Parathyroid adenoma (tissue), 2 donors: Measurements from ENCODE around the gene CUL2.

Experiments
- H2AFZ ChIP-seq: fragments of 300-600 bp; sonication (generic); one replicate; pipeline ENCODE4 v1.7.0; 2017; ENCODE audit warnings: antibody characterized with exemption, mild to moderate bottlenecking
- H3K27ac ChIP-seq: fragments of 300-600 bp; sonication (generic); one replicate; pipeline ENCODE4 v1.7.0; 2017
- H3K27me3 ChIP-seq: fragments of 300-600 bp; sonication (generic); one replicate; pipeline ENCODE4 v1.7.0; 2017; ENCODE audit warnings: low read length; ENCODE audit not compliant: control insufficient read depth, insufficient read depth
- H3K36me3 ChIP-seq: fragments of 300-600 bp; sonication (generic); one replicate; pipeline ENCODE4 v1.7.0; 2017; ENCODE audit warnings: low read length; ENCODE audit not compliant: control insufficient read depth, insufficient read depth
- H3K4me1 ChIP-seq: fragments of 300-600 bp; sonication (generic); one replicate; pipeline ENCODE4 v1.7.0; 2017; ENCODE audit warnings: control low read depth
- H3K4me2 ChIP-seq: fragments of 300-600 bp; sonication (generic); one replicate; pipeline ENCODE4 v1.7.0; 2017; ENCODE audit warnings: low read length
- H3K4me3 ChIP-seq: fragments of 300-600 bp; sonication (generic); one replicate; pipeline ENCODE4 v1.7.0; 2017; ENCODE audit warnings: low read depth, low read length
- H3K79me2 ChIP-seq: fragments of 300-600 bp; sonication (generic); one replicate; pipeline ENCODE4 v1.7.0; 2017; ENCODE audit warnings: control low read depth
- H3K9ac ChIP-seq: fragments of 300-600 bp; sonication (generic); one replicate; pipeline ENCODE4 v1.7.0; 2017; ENCODE audit warnings: mild to moderate bottlenecking
- H3K9me3 ChIP-seq: fragments of 300-600 bp; sonication (generic); one replicate; pipeline ENCODE4 v1.7.0; 2017; ENCODE audit warnings: low read length; ENCODE audit not compliant: control insufficient read depth
- TF ChIP-seq, protein P1 (sequence below): fragments of 300-600 bp; sonication (generic); IDR thresholded peaks from one replicate; pipeline ENCODE4 v1.7.0; 2017; ENCODE audit warnings: antibody characterized with exemption, mild to moderate bottlenecking
- donor health status: primary hyperparathyroidism.

Gene CUL2

DNA sequence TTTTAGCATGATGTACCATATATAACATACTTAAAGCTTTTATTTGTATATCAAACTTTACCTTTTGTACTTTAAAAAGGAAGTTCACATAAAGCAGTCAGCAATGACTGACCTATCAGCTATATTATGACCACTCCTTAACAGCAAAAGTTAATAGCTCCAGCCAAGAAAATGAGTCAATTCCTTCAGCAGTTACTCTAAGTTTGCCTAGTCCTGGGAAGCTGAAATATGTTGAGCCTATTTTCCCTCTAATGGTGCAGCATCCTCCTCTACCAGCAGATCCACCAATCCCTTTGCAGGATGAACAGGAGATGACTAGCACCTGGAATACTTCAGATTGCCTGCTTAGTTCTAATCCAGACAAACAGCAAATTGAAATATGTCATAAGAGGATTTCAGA is 64.2 kb downstream of the CUL2 start:
- H3K36me3 ChIP-seq: no peaks in the 10 kb centered on the region
- TF ChIP-seq, protein P1, sequence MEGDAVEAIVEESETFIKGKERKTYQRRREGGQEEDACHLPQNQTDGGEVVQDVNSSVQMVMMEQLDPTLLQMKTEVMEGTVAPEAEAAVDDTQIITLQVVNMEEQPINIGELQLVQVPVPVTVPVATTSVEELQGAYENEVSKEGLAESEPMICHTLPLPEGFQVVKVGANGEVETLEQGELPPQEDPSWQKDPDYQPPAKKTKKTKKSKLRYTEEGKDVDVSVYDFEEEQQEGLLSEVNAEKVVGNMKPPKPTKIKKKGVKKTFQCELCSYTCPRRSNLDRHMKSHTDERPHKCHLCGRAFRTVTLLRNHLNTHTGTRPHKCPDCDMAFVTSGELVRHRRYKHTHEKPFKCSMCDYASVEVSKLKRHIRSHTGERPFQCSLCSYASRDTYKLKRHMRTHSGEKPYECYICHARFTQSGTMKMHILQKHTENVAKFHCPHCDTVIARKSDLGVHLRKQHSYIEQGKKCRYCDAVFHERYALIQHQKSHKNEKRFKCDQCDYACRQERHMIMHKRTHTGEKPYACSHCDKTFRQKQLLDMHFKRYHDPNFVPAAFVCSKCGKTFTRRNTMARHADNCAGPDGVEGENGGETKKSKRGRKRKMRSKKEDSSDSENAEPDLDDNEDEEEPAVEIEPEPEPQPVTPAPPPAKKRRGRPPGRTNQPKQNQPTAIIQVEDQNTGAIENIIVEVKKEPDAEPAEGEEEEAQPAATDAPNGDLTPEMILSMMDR: no peak

DNA sequence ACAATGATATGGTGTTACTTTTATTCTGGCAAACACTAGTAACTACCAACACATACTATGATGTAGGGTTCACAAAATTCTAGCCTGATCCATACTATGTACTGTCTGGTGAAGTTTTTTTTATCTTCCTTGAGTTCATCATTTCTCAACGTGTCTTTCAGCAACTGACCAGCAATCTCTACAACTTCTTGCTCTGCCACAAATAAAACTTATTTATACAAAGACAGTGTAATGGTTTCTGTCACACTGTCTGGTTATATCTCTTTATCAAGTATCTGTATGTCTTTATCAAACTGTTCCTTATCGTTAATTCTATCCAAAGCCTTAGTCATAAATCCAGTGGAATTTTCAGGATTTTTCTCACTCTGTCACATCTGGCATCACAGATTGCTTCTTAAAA is 69.7 kb downstream of the CUL2 start:
- Histone ChIP-seq H3K4me2 (no peak overlapping the region), H3K4me3 (no peak overlapping the region), H2AFZ (no peak overlapping the region), H3K79me2 (no peaks in the 10 kb centered on the region), H3K4me1 (no peaks in the 10 kb centered on the region), H3K9me3 (no peaks in the 10 kb centered on the region), H3K27me3 (no peaks in the 10 kb centered on the region), H3K9ac (no peak overlapping the region), H3K27ac (no peak overlapping the region), H3K36me3 (no peaks in the 10 kb centered on the region)
- TF ChIP-seq, protein P1: no peak

More for the DNA sequence above, 64.2 kb downstream of the CUL2 start:
- Histone ChIP-seq H3K27ac (no peak overlapping the region), H3K4me3 (no peak overlapping the region), H3K9me3 (no peaks in the 10 kb centered on the region), H2AFZ (no peak overlapping the region), H3K4me1 (no peaks in the 10 kb centered on the region), H3K79me2 (no peaks in the 10 kb centered on the region), H3K4me2 (no peak overlapping the region), H3K27me3 (no peaks in the 10 kb centered on the region), H3K9ac (no peak overlapping the region)

DNA sequence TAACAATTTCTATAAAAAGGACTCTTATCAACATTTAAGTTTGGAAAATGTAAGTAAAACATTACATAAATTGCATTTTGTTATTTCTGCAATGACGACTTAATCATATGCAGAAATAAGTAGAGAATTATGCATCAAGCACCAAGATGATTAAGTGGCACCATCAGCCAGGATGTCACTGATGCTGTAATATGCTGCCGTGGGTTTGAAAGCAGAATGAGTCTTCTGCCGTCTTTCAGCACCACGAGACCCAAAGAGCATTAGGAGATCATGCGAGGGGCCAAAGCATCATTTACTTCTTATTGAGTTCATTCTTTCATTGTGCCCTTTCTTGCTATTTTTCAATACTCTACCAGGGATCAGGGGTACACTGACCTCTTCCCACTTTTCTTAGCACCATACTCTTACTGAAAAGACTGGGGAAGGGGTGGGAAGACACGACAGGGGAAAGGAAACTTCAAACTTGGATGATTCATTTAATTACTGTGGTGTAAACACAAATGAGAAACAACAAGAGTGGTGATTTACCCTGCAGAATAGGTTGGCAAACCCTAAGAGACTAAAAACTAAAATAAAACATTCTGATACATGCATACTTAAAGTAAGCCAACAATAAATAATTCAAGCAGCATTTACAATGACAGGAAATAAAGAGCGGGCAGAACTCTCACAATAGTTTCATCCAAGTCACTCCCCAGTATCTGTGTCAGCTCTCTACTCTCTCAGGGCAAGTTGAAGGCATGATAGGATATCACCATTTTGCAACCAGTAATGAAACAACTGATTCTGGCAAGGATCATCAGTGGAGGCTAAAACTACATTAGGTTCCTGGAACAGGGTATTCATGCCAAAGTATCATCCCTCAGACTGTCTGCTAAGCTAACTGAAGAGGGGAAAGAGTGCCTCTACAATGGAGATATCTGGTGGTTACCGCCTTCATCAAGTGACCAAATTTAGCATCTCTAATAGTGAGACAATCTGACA is 70.8 kb downstream of the CUL2 start:
- H3K4me1 ChIP-seq: no peaks in the 10 kb centered on the region
- no peaks in the 10 kb centered on the region for H3K36me3 ChIP-seq
- TF ChIP-seq, protein P1: no peak
- H3K4me3 ChIP-seq: no peak overlapping the region
- no peak overlapping the region for H3K27ac ChIP-seq
- no peaks in the 10 kb centered on the region for H3K79me2 ChIP-seq
- no peak overlapping the region for H3K9ac ChIP-seq
- H3K27me3 ChIP-seq: no peaks in the 10 kb centered on the region
- no peak overlapping the region for H2AFZ ChIP-seq
- no peaks in the 10 kb centered on the region for H3K9me3 ChIP-seq
- no peak overlapping the region for H3K4me2 ChIP-seq

DNA sequence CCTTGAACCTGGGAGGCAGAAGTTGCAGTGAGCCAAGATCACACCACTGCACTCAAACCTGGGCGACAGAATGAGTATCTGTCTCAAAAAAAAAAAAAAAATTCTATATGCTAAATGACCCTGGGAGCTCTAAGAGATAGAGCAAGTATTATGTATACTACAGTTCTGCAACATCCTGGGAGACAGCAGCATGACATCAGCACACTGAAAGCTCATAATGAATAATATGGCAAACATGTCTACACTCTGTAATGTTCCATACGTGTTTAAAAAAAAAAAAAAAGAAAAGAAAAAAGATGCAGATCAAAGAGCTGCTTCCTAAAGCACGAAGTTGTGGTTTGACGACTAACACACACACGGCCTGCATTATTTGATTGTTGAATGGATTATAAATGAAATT is 72.5 kb downstream of the CUL2 start:
- Histone ChIP-seq H3K4me1 (no peaks in the 10 kb centered on the region), H3K27ac (no peak overlapping the region), H3K27me3 (no peaks in the 10 kb centered on the region), H3K9ac (no peak overlapping the region), H3K4me3 (no peak overlapping the region), H3K79me2 (no peaks in the 10 kb centered on the region), H2AFZ (no peak overlapping the region), H3K36me3 (no peaks in the 10 kb centered on the region), H3K4me2 (no peak overlapping the region), H3K9me3 (no peaks in the 10 kb centered on the region)
- TF ChIP-seq, protein P1: no peak
